Neuronal stem cell (in vitro differentiated cells): ENCODE data around the gene GABRR3.

ENCODE experiments used
- DNase-seq: peaks from one replicate; pipeline ENCODE4 v3.0.0-alpha.2; 2013; ENCODE audit warnings: low spot score
- H2AFZ ChIP-seq: one replicate; pipeline ENCODE4 v1.6.1; 2013; ENCODE audit warnings: mild to moderate bottlenecking, low read length, inconsistent platforms
- H2AK5ac ChIP-seq: 2 replicates; pipeline ENCODE4 v1.6.1; 2013; ENCODE audit warnings: low read depth, mild to moderate bottlenecking, inconsistent platforms, low read length, moderate library complexity, mixed read lengths
- H2BK120ac ChIP-seq: 2 replicates; pipeline ENCODE4 v1.6.1; 2013; ENCODE audit warnings: low read depth, mild to moderate bottlenecking, inconsistent platforms, low read length, moderate library complexity, mixed read lengths
- H2BK12ac ChIP-seq: one replicate; pipeline ENCODE4 v1.6.1; 2013; ENCODE audit warnings: low read length, inconsistent platforms
- H2BK15ac ChIP-seq: 2 replicates; pipeline ENCODE4 v1.6.1; 2013; ENCODE audit warnings: mild to moderate bottlenecking, low read length, inconsistent platforms, mixed read lengths
- H2BK5ac ChIP-seq: one replicate; pipeline ENCODE4 v1.6.1; 2013; ENCODE audit warnings: inconsistent platforms, mild to moderate bottlenecking, low read length, moderate library complexity
- H3K14ac ChIP-seq: one replicate; pipeline ENCODE4 v1.6.1; 2013; ENCODE audit warnings: low read length, inconsistent platforms
- H3K18ac ChIP-seq: 2 replicates; pipeline ENCODE4 v1.6.1; 2013; ENCODE audit warnings: low read length, inconsistent platforms
- H3K23ac ChIP-seq: 2 replicates; pipeline ENCODE4 v1.6.1; 2013; ENCODE audit warnings: low read depth, mild to moderate bottlenecking, mixed read lengths, low read length, inconsistent platforms; ENCODE audit not compliant: poor library complexity
- H3K27ac ChIP-seq: replicated peaks from 3 replicates; pipeline ENCODE4 v1.5.1; 2013; ENCODE audit warnings: low read length, inconsistent platforms
- H3K27me3 ChIP-seq, 3 experiments: 2 replicates each; pipeline ENCODE4 v1.6.1; 2013; ENCODE audit warnings: low read length in 3 of 3, mild to moderate bottlenecking in 2 of 3, inconsistent platforms in 1 of 3, low read depth in 1 of 3, mixed read lengths in 1 of 3, moderate library complexity in 1 of 3; ENCODE audit not compliant: control insufficient read depth in 3 of 3, insufficient read depth in 3 of 3
- H3K36me3 ChIP-seq, 2 donors: replicated peaks in 1 of 2; 2 replicates each; pipeline ENCODE4 v1.6.1; 2013; ENCODE audit warnings: low read length in 2 of 2; ENCODE audit not compliant: control insufficient read depth in 2 of 2, insufficient read depth in 2 of 2
- H3K4ac ChIP-seq: 2 replicates; pipeline ENCODE4 v1.6.1; 2013; ENCODE audit warnings: inconsistent platforms, mild to moderate bottlenecking, low read length, moderate library complexity
- H3K4me1 ChIP-seq, 2 donors: 1 replicate in 1 of 2; 2 replicates in 1 of 2; pipeline ENCODE4 v1.6.1; 2013; ENCODE audit warnings: low read length in 2 of 2, low read depth in 1 of 2; ENCODE audit not compliant: control insufficient read depth in 2 of 2, insufficient read depth in 1 of 2
- H3K4me2 ChIP-seq: one replicate; pipeline ENCODE4 v1.6.1; 2013; ENCODE audit warnings: mild to moderate bottlenecking, low read length, inconsistent platforms; ENCODE audit not compliant: insufficient read depth, poor library complexity, severe bottlenecking
- H3K4me3 ChIP-seq, 2 donors: 2 replicates each; pipeline ENCODE4 v1.5.1; 2013; ENCODE audit warnings: low read length in 2 of 2, mild to moderate bottlenecking in 2 of 2, inconsistent platforms in 1 of 2, moderate library complexity in 1 of 2
- H3K79me1 ChIP-seq: one replicate; pipeline ENCODE4 v1.6.1; 2013; ENCODE audit warnings: low read depth, mild to moderate bottlenecking, inconsistent platforms, low read length, moderate library complexity
- H3K9ac ChIP-seq: one replicate; pipeline ENCODE4 v1.6.1; 2013; ENCODE audit warnings: mild to moderate bottlenecking, low read depth, low read length, inconsistent platforms; ENCODE audit not compliant: poor library complexity
- H3K9me3 ChIP-seq, 2 donors: replicated peaks in 1 of 2; 2 replicates each; pipeline versions ENCODE3 to v1.6.1; 2013; ENCODE audit warnings: low read length in 2 of 2, mild to moderate bottlenecking in 2 of 2, inconsistent platforms in 1 of 2, low read depth in 1 of 2, mixed read lengths in 1 of 2, moderate library complexity in 1 of 2; ENCODE audit not compliant: control insufficient read depth in 2 of 2, insufficient read depth in 1 of 2
- H4K8ac ChIP-seq: one replicate; pipeline ENCODE4 v1.6.1; 2013; ENCODE audit warnings: low read depth, mild to moderate bottlenecking, inconsistent platforms, low read length, moderate library complexity
- H4K91ac ChIP-seq: one replicate; pipeline ENCODE4 v1.6.1; 2013; ENCODE audit warnings: low read length, low read depth, mild to moderate bottlenecking, inconsistent platforms; ENCODE audit not compliant: poor library complexity
- WGBS, 2 donors: extraction: QIAGEN DNeasy Blood & Tissue Kit; methylation state at CpG; one replicate each; pipeline ENCODE4 v1.1.7; 2013; ENCODE audit warnings: missing lambda C conversion rate in 2 of 2, mixed read lengths in 1 of 2; ENCODE audit not compliant: insufficient read length in 2 of 2, insufficient replicate concordance in 1 of 2; ENCODE audit errors: extremely low coverage in 2 of 2; 5-methylcytosine and 5-hydroxymethylcytosine counted together

The GABRR3 gene

GRCh38 chr3:97970956-97971620 lies 64.0 kb downstream of the GABRR3 start:
- DNase-seq: no peak
- H3K23ac ChIP-seq: no peak overlapping the region
- H3K4ac ChIP-seq: no peak overlapping the region
- no CpG with 5 or more reads among the region's 9 CpGs for WGBS, 2 donors
- peaks cover 0 to 3% of the 10 kb centered on the region in 2 donors for H3K4me1 ChIP-seq
- H2AFZ ChIP-seq: peak overlapping the region; percentile 98
- H2AK5ac ChIP-seq: no peak overlapping the region
- no peak overlapping the region for H2BK120ac ChIP-seq
- H2BK5ac ChIP-seq: no peak overlapping the region
- no peak overlapping the region for H3K9ac ChIP-seq
- no peak overlapping the region for H3K18ac ChIP-seq
- H2BK12ac ChIP-seq: no peak overlapping the region
- H2BK15ac ChIP-seq: no peak overlapping the region
- no peaks in the 10 kb centered on the region for H3K27me3 ChIP-seq
- H3K4me2 ChIP-seq: no peak overlapping the region
- no peaks in the 10 kb centered on the region for H3K9me3 ChIP-seq
- no peak overlapping the region for H3K14ac ChIP-seq
- peak overlapping the region in 1 of 2 donors; percentile 65 for H3K4me3 ChIP-seq
- no peak overlapping the region for H3K27ac ChIP-seq
- no peak overlapping the region for H4K91ac ChIP-seq
- H3K36me3 ChIP-seq: peaks cover 2 to 10% of the 10 kb centered on the region in 2 donors
- H4K8ac ChIP-seq: no peak overlapping the region
- no peaks in the 10 kb centered on the region for H3K79me1 ChIP-seq

- H3K18ac ChIP-seq: no peak overlapping the region
- H3K9ac ChIP-seq: no peak overlapping the region
- H3K36me3 ChIP-seq: peaks cover 2 to 12% of the 10 kb centered on the region in 2 donors
- H2AFZ ChIP-seq: no peak overlapping the region
- H3K23ac ChIP-seq: no peak overlapping the region
- no peak for DNase-seq
- H2BK15ac ChIP-seq: no peak overlapping the region
- H3K14ac ChIP-seq: no peak overlapping the region
- H3K4ac ChIP-seq: no peak overlapping the region
- no peaks in the 10 kb centered on the region for H3K27me3 ChIP-seq
- H2AK5ac ChIP-seq: no peak overlapping the region
- no peak overlapping the region for H4K91ac ChIP-seq
- peaks cover 0 to 3% of the 10 kb centered on the region in 2 donors for H3K4me1 ChIP-seq
- no peak overlapping the region for H3K4me2 ChIP-seq
- H3K4me3 ChIP-seq: no peak overlapping the region
- no peaks in the 10 kb centered on the region for H3K9me3 ChIP-seq
- no peak overlapping the region for H3K27ac ChIP-seq
- no peak overlapping the region for H2BK120ac ChIP-seq
- WGBS, 2 donors: no CpG with 5 or more reads among the region's 1 CpG
- no peak overlapping the region for H4K8ac ChIP-seq
- H3K79me1 ChIP-seq: no peaks in the 10 kb centered on the region
- no peak overlapping the region for H2BK12ac ChIP-seq
- no peak overlapping the region for H2BK5ac ChIP-seq
Observed at GRCh38 chr3:97970156-97970555, 65.0 kb downstream of the GABRR3 start.

- WGBS, 2 donors: no CpG with 5 or more reads among the region's 5 CpGs
Observed at GRCh38 chr3:97969541-97969940, 65.6 kb downstream of the GABRR3 start.

GRCh38 chr3:97968376-97968775 lies 66.7 kb downstream of the GABRR3 start:
- WGBS, 2 donors: no CpG with 5 or more reads among the region's 1 CpG
- Histone ChIP-seq H2BK15ac (no peak overlapping the region), H3K9ac (no peak overlapping the region), H2BK12ac (no peak overlapping the region), H3K14ac (no peak overlapping the region), H4K91ac (no peak overlapping the region), H3K4ac (no peak overlapping the region), H3K23ac (no peak overlapping the region), H3K27me3 (no peaks in the 10 kb centered on the region), H3K18ac (no peak overlapping the region), H3K27ac (no peak overlapping the region), H4K8ac (no peak overlapping the region), H3K36me3 (peaks cover 2 to 12% of the 10 kb centered on the region in 2 donors), H2BK120ac (no peak overlapping the region), H2AFZ (no peak overlapping the region), H2AK5ac (no peak overlapping the region), H3K4me1 (peaks cover 0 to 3% of the 10 kb centered on the region in 2 donors), H2BK5ac (no peak overlapping the region), H3K4me3 (no peak overlapping the region), H3K9me3 (no peaks in the 10 kb centered on the region), H3K79me1 (no peaks in the 10 kb centered on the region), H3K4me2 (no peak overlapping the region)
- DNase-seq: no peak

More at GRCh38 chr3:97969541-97969940, 65.6 kb downstream of the GABRR3 start:
- Histone ChIP-seq H3K4me3 (no peak overlapping the region), H2AK5ac (no peak overlapping the region), H3K27ac (no peak overlapping the region), H3K27me3 (no peaks in the 10 kb centered on the region), H3K4ac (no peak overlapping the region), H2BK12ac (no peak overlapping the region), H2BK15ac (no peak overlapping the region), H3K9me3 (no peaks in the 10 kb centered on the region), H3K9ac (no peak overlapping the region), H3K4me1 (peaks cover 0 to 3% of the 10 kb centered on the region in 2 donors), H3K79me1 (no peaks in the 10 kb centered on the region), H2BK5ac (no peak overlapping the region), H3K36me3 (peaks cover 2 to 12% of the 10 kb centered on the region in 2 donors), H3K4me2 (no peak overlapping the region), H3K14ac (no peak overlapping the region), H3K23ac (no peak overlapping the region), H3K18ac (no peak overlapping the region), H4K8ac (no peak overlapping the region), H4K91ac (no peak overlapping the region), H2AFZ (no peak overlapping the region), H2BK120ac (no peak overlapping the region)
- DNase-seq: no peak
